ENCODE data around the gene NAXD. TPM values are rescaled to one million over a fixed set of nuclear protein-coding genes. Genes with fewer than 3 reads are reported as not detected.
A peak's percentile ranks its signal among the peaks of the same experiment; 100 is the strongest.

Gene NAXD
- total RNA-seq, 2 donors from 2014 or later, result 16.8 to 17.4 TPM

- no peak for TF ChIP-seq CTCF (IDR thresholded peaks at IDR 0.05)
- DNase-seq (ENCODE audit: low spot score), result no peak
- H3K36me3 ChIP-seq, result no peaks in the 10 kb centered on the region
- H3K4me3 ChIP-seq, result no peak overlapping the region
- H3K4me1 ChIP-seq, result no peaks in the 10 kb centered on the region
- H3K27ac ChIP-seq, result no peak overlapping the region
- no peaks in the 10 kb centered on the region for H3K27me3 ChIP-seq
- no peaks in the 10 kb centered on the region for H3K9me3 ChIP-seq
Measured at GRCh38 chr13:110589793-110590390, 25.5 kb upstream of the NAXD start.

- Histone ChIP-seq H3K4me3 (no peak overlapping the region), H3K27ac (no peak overlapping the region), H3K27me3 (no peaks in the 10 kb centered on the region), H3K36me3 (no peaks in the 10 kb centered on the region), H3K9me3 (no peaks in the 10 kb centered on the region), H3K4me1 (no peaks in the 10 kb centered on the region)
- TF ChIP-seq CTCF (IDR thresholded peaks at IDR 0.05), result no peak
- no peak for DNase-seq (ENCODE audit: low spot score)
Measured at GRCh38 chr13:110590577-110590976, 24.8 kb upstream of the NAXD start.

- Histone ChIP-seq H3K27me3 (no peaks in the 10 kb centered on the region), H3K27ac (no peak overlapping the region), H3K4me1 (no peaks in the 10 kb centered on the region), H3K36me3 (no peaks in the 10 kb centered on the region), H3K4me3 (no peak overlapping the region), H3K9me3 (no peaks in the 10 kb centered on the region)
- no peak for DNase-seq (ENCODE audit: low spot score)
- TF ChIP-seq CTCF (IDR thresholded peaks at IDR 0.05), result no peak
Measured at GRCh38 chr13:110592665-110593064, 22.7 kb upstream of the NAXD start.

GRCh38 chr13:110593430-110594130 lies 21.8 kb upstream of the NAXD start:
- H3K4me1 ChIP-seq, result no peaks in the 10 kb centered on the region
- no peaks in the 10 kb centered on the region for H3K36me3 ChIP-seq
- H3K4me3 ChIP-seq, result no peak overlapping the region
- TF ChIP-seq CTCF (IDR thresholded peaks at IDR 0.05), result peak; percentile 43 to 75
- no peak for DNase-seq (ENCODE audit: low spot score)
- no peak overlapping the region for H3K27ac ChIP-seq
- H3K9me3 ChIP-seq, result no peaks in the 10 kb centered on the region
- no peaks in the 10 kb centered on the region for H3K27me3 ChIP-seq

- H3K27ac ChIP-seq, result no peak overlapping the region
- no peak for TF ChIP-seq CTCF (IDR thresholded peaks at IDR 0.05)
- no peak for DNase-seq (ENCODE audit: low spot score)
- no peaks in the 10 kb centered on the region for H3K36me3 ChIP-seq
- H3K4me3 ChIP-seq, result no peak overlapping the region
- no peaks in the 10 kb centered on the region for H3K4me1 ChIP-seq
- H3K27me3 ChIP-seq, result no peaks in the 10 kb centered on the region
- H3K9me3 ChIP-seq, result no peaks in the 10 kb centered on the region
Measured at GRCh38 chr13:110597041-110597689, 18.2 kb upstream of the NAXD start.

Data from right atrium auricular region (tissue), 2 donors.